ENCODE results near the gene ARHGEF19. TPM values are rescaled to one million over a fixed set of nuclear protein-coding genes. Genes with fewer than 3 reads are reported as not detected.

Gene ARHGEF19
- total and polyA plus RNA-seq, 2 of the 4 experiments (the other 2 are of a cell fraction): 4.5 to 16.8 TPM

DNA sequence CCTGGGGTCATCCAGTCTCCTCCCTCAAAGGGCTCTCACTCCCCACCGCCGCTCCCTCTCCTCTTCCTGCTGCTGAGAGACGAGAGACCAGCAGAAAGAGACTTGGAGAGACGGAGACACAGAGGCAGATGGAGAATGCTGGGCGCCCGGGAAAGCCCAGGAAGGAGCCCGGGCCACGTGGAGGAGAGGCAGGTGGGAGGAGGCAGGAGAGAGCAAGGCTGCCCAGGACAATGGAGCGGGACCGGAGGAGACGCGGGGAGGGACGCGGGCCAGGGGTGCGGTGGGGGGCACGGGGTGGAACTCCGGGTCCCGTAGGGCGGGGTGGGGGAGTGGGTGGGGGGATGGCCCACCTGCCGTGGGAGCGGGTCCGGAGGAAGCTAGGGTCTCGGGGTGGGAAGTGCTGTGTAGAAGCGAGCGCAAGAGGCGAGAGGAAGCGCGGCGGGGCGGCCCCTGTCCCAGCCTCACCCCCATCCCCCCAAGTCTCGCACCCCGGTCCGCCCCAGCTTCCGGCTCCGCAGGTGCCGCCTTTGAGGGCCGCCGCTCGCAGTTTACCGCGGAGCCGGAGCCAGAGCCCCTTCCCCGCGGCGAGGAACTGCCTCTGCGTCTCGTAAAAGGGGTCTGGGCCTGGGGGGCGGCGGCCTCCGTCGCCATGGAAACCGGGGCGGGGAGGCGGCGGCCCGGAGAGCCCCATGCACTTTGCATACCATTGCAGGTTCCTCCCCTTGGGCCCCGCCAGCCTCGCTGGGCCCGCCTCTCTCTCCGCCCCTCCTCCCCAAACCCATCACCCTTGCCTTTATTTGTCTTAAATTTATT is 44.9 kb downstream of the ARHGEF19 start:
- peak overlapping the region; percentile 40; the same call in 1 of the 2 replicates for H2BK120ac ChIP-seq (ENCODE audit: low read depth, low read length)
- H4K20me1 ChIP-seq (ENCODE audit: insufficient read depth, low read length): no peaks in the 10 kb centered on the region
- H3K36me3 ChIP-seq (ENCODE audit: control insufficient read depth, insufficient read depth, low read length): no peaks in the 10 kb centered on the region
- no peaks in the 10 kb centered on the region for H3K9me3 ChIP-seq (ENCODE audit: control insufficient read depth, insufficient read depth, low read length)
- no peak overlapping the region; the same call in 2 of the 3 replicates for H2BK15ac ChIP-seq (ENCODE audit: low read depth, low read length)
- no peak overlapping the region for H2BK5ac ChIP-seq (ENCODE audit: low read depth, low read length, poor library complexity, severe bottlenecking)
- H3K9ac ChIP-seq (ENCODE audit: low read depth, low read length): no peak overlapping the region
- in situ Hi-C loops (cut with MboI; ENCODE audit: low sequenced_read_pairs): no loop called here
- peak overlapping the region; percentile 64; the same call in 1 of the 2 replicates for H4K91ac ChIP-seq (ENCODE audit: insufficient read depth, low read depth, low read length)
- H2AK9ac ChIP-seq (replicated peaks; ENCODE audit: low read depth, low read length, poor library complexity): peak overlapping the region; percentile 97
- no peaks in the 10 kb centered on the region for H3K27me3 ChIP-seq (ENCODE audit: control insufficient read depth, insufficient read depth, low read length)
- H4K5ac ChIP-seq (ENCODE audit: low read depth, low read length): peak overlapping the region; percentile 5; the same call in 1 of the 2 replicates
- TF ChIP-seq MXI1 (IDR thresholded peaks at IDR 0.05; ENCODE audit: borderline replicate concordance, low read depth, low read length) (peak; percentile 27; the same call in 1 of the 2 replicates), RCOR1 (IDR thresholded peaks at IDR 0.05; ENCODE audit: insufficient replicate concordance, low read length) (no peak), MAFK (IDR thresholded peaks at IDR 0.05; ENCODE audit: low read depth, low read length) (no peak)
- TF ChIP-seq, protein P1, sequence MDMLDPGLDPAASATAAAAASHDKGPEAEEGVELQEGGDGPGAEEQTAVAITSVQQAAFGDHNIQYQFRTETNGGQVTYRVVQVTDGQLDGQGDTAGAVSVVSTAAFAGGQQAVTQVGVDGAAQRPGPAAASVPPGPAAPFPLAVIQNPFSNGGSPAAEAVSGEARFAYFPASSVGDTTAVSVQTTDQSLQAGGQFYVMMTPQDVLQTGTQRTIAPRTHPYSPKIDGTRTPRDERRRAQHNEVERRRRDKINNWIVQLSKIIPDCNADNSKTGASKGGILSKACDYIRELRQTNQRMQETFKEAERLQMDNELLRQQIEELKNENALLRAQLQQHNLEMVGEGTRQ (IDR thresholded peaks at IDR 0.05; ENCODE audit: low read depth, low read length): peak; percentile 35; the same call in 1 of the 2 replicates
- H2AK5ac ChIP-seq (ENCODE audit: low read depth, low read length): peak overlapping the region; percentile 57
- peak overlapping the region; percentile 46; the same call in 1 of the 2 replicates for H3K4me2 ChIP-seq (ENCODE audit: low read depth, low read length)
- H3K4ac ChIP-seq (ENCODE audit: low read depth, low read length): peak overlapping the region; percentile 60; the same call in 1 of the 2 replicates
- 4% methylated on average over 11 of the region's 60 CpGs; no CpG with 5 or more reads in 1 of the 2 experiments for WGBS, 2 experiments (ENCODE audit: extremely low coverage in 2 of 2, insufficient read length in 1 of 2)
- no peak overlapping the region for H3K18ac ChIP-seq (ENCODE audit: low read depth, low read length)
- peaks cover 0 to 7% of the 10 kb centered on the region in 2 experiments; a peak in 1 of 4 replicates for H3K79me1 ChIP-seq (ENCODE audit: low read depth in 1 of 2, low read length in 2 of 2)
- ChIA-PET CTCF (no interaction called here), POLR2A (ENCODE audit: unreplicated experiment) (no interaction called here)
- no peak overlapping the region for H3K27ac ChIP-seq (ENCODE audit: insufficient read depth, low read length)
- peak overlapping the region; percentile 81 for H2AFZ ChIP-seq (replicated peaks; ENCODE audit: low read length, poor library complexity)
- H4K8ac ChIP-seq (ENCODE audit: low read depth in 2 of 2, low read length in 2 of 2): 0 out of 4 replicates have a peak overlapping the region, but pooled peaks of 1 of the 2 experiments have one; percentile 20
- no peak overlapping the region for H2BK20ac ChIP-seq (ENCODE audit: low read depth, low read length)
- intact Hi-C loops (cut with micrococcal nuclease): no loop called here
- H3K9me1 ChIP-seq (ENCODE audit: insufficient read depth, low read length): peaks cover 9% of the 10 kb centered on the region; the same call in 1 of the 2 replicates
- H3K4me3 ChIP-seq (ENCODE audit: insufficient read depth, low read depth, low read length): no peak overlapping the region
- dilution Hi-C loops (cut with HindIII; ENCODE audit: low sequenced_read_pairs, unreplicated experiment): no loop called here
- H3K4me1 ChIP-seq (ENCODE audit: control insufficient read depth, insufficient read depth, low read length): peaks cover 5% of the 10 kb centered on the region; the same call in 1 of the 2 replicates
- H3K14ac ChIP-seq (replicated peaks; ENCODE audit: low read depth, low read length): no peak overlapping the region
- H3K56ac ChIP-seq (ENCODE audit: extremely low read depth, insufficient read depth, low read length): no peak overlapping the region
- ATAC-seq (ENCODE audit: low read depth): peak; percentile 55
- no peak overlapping the region for H3K23ac ChIP-seq (ENCODE audit: low read depth, low read length)
- BruUV-seq (replicated peaks): no TSS peak
- no peak for DNase-seq
